GM12878 (cell line): ENCODE data around the gene SMC5. TPM values are rescaled to one million over a fixed set of nuclear protein-coding genes. Genes with fewer than 3 reads are reported as not detected.

Source experiments
- ATAC-seq: fragments of 200-7000 bp; cut with Tn5 transposase; 3 replicates; pipeline ENCODE4 v1.9.1; 2020; ENCODE audit warnings: mild to moderate bottlenecking, moderate library complexity
- BruUV-seq: library from RNA; stranded (reverse); fragments of 400-500 nt; replicated peaks from 2 replicates; lab custom pipeline; 2021; lab: Mats Ljungman, UMichigan
- CTCF ChIA-PET: fragments of 300-600 bp; sonication (Branson Sonifier 250); formaldehyde crosslinking; extraction: SDS; loops from one replicate; lab custom pipeline; 2021; ENCODE audit warnings: inconsistent platforms; lab: Yijun Ruan, JAX
- POLR2A ChIA-PET: fragments of 350-600 bp; formaldehyde crosslinking; extraction: SDS; loops from one replicate; lab custom pipeline; 2021; ENCODE audit warnings: inconsistent platforms; lab: Charles Lee
- RAD21 ChIA-PET: fragments of 300-600 bp; sonication (Branson Sonifier 250); formaldehyde crosslinking; loops from one replicate; lab custom pipeline; 2023; ENCODE audit warnings: antibody characterized with exemption; ENCODE audit not compliant: unreplicated experiment; lab: Charles Lee
- SMC1A ChIA-PET: fragments of 300-600 bp; sonication (Branson Sonifier 250); formaldehyde crosslinking; loops from one replicate; lab custom pipeline; 2023; ENCODE audit not compliant: unreplicated experiment, uncharacterized antibody; lab: Charles Lee
- DNase-seq: peaks from one replicate; pipeline ENCODE4 v3.0.0-alpha.2; 2011; ENCODE audit warnings: low read depth, low spot score
- FAIRE-seq: peaks from 3 replicates; lab custom pipeline; 2011; peaks lifted over from hg19 to GRCh38; lab: Jason Lieb, UNC
- H2AFZ ChIP-seq: 2 replicates; pipeline ENCODE4 v1.6.0; 2011; ENCODE audit warnings: low read depth, low read length, control low read depth; ENCODE audit not compliant: control insufficient read depth
- H3K27ac ChIP-seq: 2 replicates; pipeline ENCODE4 v1.5.1; 2011; ENCODE audit warnings: control low read depth; ENCODE audit not compliant: control insufficient read depth, insufficient read depth
- H3K27me3 ChIP-seq, 2 experiments: replicated peaks in 1 of 2; 2 replicates each; pipeline versions ENCODE4 v1.6.0 to v1.6.1; 2011; ENCODE audit warnings: low read length in 1 of 2; ENCODE audit not compliant: control insufficient read depth in 2 of 2, insufficient read depth in 2 of 2
- H3K36me3 ChIP-seq, 2 experiments: 2 replicates each; pipeline ENCODE4 v1.5.1; 2011; ENCODE audit warnings: low read length in 1 of 2; ENCODE audit not compliant: control insufficient read depth in 2 of 2, insufficient read depth in 2 of 2
- H3K4me1 ChIP-seq: 2 replicates; pipeline ENCODE4 v1.6.1; 2011; ENCODE audit warnings: mild to moderate bottlenecking, low read length, moderate library complexity, mixed read lengths; ENCODE audit not compliant: control insufficient read depth, insufficient read depth
- H3K4me2 ChIP-seq: 2 replicates; pipeline ENCODE4 v1.6.0; 2011; ENCODE audit warnings: control low read depth; ENCODE audit not compliant: control insufficient read depth, insufficient read depth
- H3K4me3 ChIP-seq: fragments of 200-600 bp; sonication (generic); 2 replicates; pipeline ENCODE4 v1.5.1; 2016
- H3K79me2 ChIP-seq: 2 replicates; pipeline ENCODE4 v1.6.0; 2011; ENCODE audit warnings: low read length; ENCODE audit not compliant: control insufficient read depth, insufficient read depth
- H3K9ac ChIP-seq: 2 replicates; pipeline ENCODE4 v1.8.0; 2011; ENCODE audit warnings: low read length, control low read depth, mixed read lengths; ENCODE audit not compliant: control insufficient read depth, insufficient read depth
- H3K9me3 ChIP-seq: replicated peaks from 3 replicates; pipeline ENCODE4 v1.5.1; 2011; ENCODE audit warnings: mild to moderate bottlenecking, low read length; ENCODE audit not compliant: control insufficient read depth, insufficient read depth
- H4K20me1 ChIP-seq: 2 replicates; pipeline ENCODE4 v1.6.0; 2011; ENCODE audit not compliant: control insufficient read depth, insufficient read depth
- BACH1 ChIP-seq: fragments of 450-650 bp; IDR thresholded peaks from 2 replicates; pipeline ENCODE4 v1.6.1; 2017; ENCODE audit warnings: mild to moderate bottlenecking, borderline replicate concordance
- CHD1 ChIP-seq: IDR thresholded peaks from 2 replicates; pipeline ENCODE4 v1.6.1; 2012; ENCODE audit warnings: low read depth, low read length, improper control_type of control experiment
- HCFC1 ChIP-seq: fragments of 150-350 bp; IDR thresholded peaks from 2 replicates; pipeline ENCODE4 v1.6.1; 2014; ENCODE audit warnings: low read length
- MEF2A ChIP-seq: IDR thresholded peaks from 2 replicates; pipeline ENCODE4 v1.6.1; 2011; ENCODE audit warnings: low read depth, mild to moderate bottlenecking, low read length, moderate library complexity; ENCODE audit not compliant: insufficient read depth
- RFX5 ChIP-seq: IDR thresholded peaks from 2 replicates; pipeline ENCODE4 v1.6.1; 2011; ENCODE audit warnings: low read depth, low read length, improper control_type of control experiment
- SUPT20H ChIP-seq: IDR thresholded peaks from 2 replicates; pipeline ENCODE4 v1.6.1; 2011; ENCODE audit warnings: low read depth, mild to moderate bottlenecking, low read length, moderate library complexity, borderline replicate concordance; ENCODE audit not compliant: control insufficient read depth
- WGBS: methylation state at CpG from one replicate; pipeline ENCODE4 v1.1.6; 2016; ENCODE audit warnings: low lambda C conversion rate; ENCODE audit not compliant: insufficient replicate concordance, insufficient coverage; ENCODE audit errors: missing lambda C conversion rate; 5-methylcytosine and 5-hydroxymethylcytosine counted together
- in situ Hi-C: fragments of 300-500 bp; cut with MboI; formaldehyde crosslinking; loops from 9 replicates; pipeline ENCODE4 v1.14.3; 2018; ENCODE audit warnings: mixed read lengths
- intact Hi-C: fragments of 100-400 bp; cut with micrococcal nuclease; formaldehyde crosslinking; loops from one replicate; pipeline ENCODE4 v1.14.2; 2022; ENCODE audit not compliant: unreplicated experiment
- polyA plus RNA-seq, 11 experiments: library from polyadenylated mRNA; depleted of rRNA in 4 of 11; unstranded in 6 of 11; stranded (reverse) in 5 of 11; fragments of >200 nt; fragmentation: Nextera tagmentation in 4 of 11; fragmentation: Illumina TruSeq in 1 of 11; extraction: Ambion mirVana in 4 of 11; extraction: Trizol in 1 of 11; gene quantifications; 1 replicate in 1 of 11; 2 replicates in 10 of 11; pipeline versions ENCODE4 v1.2.1 to v1.2.3, GENCODE V29; 2011 to 2016; ENCODE audit warnings: inconsistent platforms in 2 of 11, missing spikeins in 2 of 11, low read depth in 1 of 11
- total RNA-seq, 4 experiments: library from RNA; depleted of rRNA in 3 of 4; stranded (reverse); fragments of >200 nt in 3 of 4; fragmentation: Illumina TruSeq in 1 of 4; extraction: Trizol in 1 of 4; gene quantifications; 2 replicates each; pipeline versions ENCODE4 v1.2.1 to v1.2.3, GENCODE V29; 2013 to 2021
- TF ChIP-seq, protein P1 (sequence below), 3 experiments: IDR thresholded peaks in 2 of 3; conservative IDR thresholded peaks in 1 of 3; 2 replicates each; pipeline ENCODE4 v1.5.1; 2011; ENCODE audit warnings: low read depth in 3 of 3, low read length in 3 of 3, mild to moderate bottlenecking in 3 of 3, control low read depth in 2 of 3, moderate library complexity in 2 of 3, inconsistent platforms in 1 of 3, mixed read lengths in 1 of 3; ENCODE audit not compliant: control insufficient read depth in 2 of 3, insufficient read depth in 1 of 3; ENCODE audit errors: extremely low read depth in 1 of 3
- TF ChIP-seq, protein P2 (sequence below): IDR thresholded peaks from 2 replicates; pipeline ENCODE4 v1.6.1; 2012; ENCODE audit warnings: low read depth, low read length, improper control_type of control experiment
- TF ChIP-seq, protein P3 (sequence below): fragments of 450-650 bp; IDR thresholded peaks from 2 replicates; pipeline ENCODE4 v1.6.1; 2018; ENCODE audit warnings: mild to moderate bottlenecking, low read depth, moderate library complexity; ENCODE audit not compliant: partially characterized antibody
- TF ChIP-seq, protein P4 (sequence below): IDR thresholded peaks from 2 replicates; pipeline ENCODE4 v1.6.1; 2012; ENCODE audit warnings: low read depth, low read length, improper control_type of control experiment

Gene SMC5
- total and polyA plus RNA-seq, 10 of the 15 experiments (the other 5 are each of a cell fraction or from before 2014, with no cell fraction given), result 6.5 to 47.1 (median 22.9) TPM

DNA sequence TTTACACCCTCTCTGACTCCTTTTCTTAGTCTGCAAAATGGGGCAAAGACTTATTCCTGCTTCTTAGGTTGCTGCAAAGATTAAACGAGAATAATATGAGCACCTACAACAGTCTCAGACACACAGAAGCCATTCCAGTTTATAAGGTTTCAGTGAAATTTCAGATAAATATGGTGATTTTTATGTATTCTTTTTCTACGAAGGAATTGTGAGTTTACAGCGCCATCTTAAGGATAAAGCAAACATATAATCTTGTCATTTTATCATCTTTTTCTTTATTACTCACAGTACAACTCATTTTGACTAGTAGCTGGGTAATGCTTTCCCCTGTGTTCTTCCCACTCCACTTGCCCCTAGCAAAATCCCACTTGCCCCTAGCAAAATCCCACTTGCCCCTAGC, 29.2 kb upstream of the SMC5 start:
- Histone ChIP-seq H3K4me1 (no peaks in the 10 kb centered on the region), H3K9ac (no peak overlapping the region), H3K27ac (no peak overlapping the region), H2AFZ (no peak overlapping the region), H4K20me1 (no peaks in the 10 kb centered on the region), H3K9me3 (no peaks in the 10 kb centered on the region), H3K79me2 (no peaks in the 10 kb centered on the region), H3K4me2 (no peak overlapping the region), H3K4me3 (no peak overlapping the region), H3K36me3 (no peaks in the 10 kb centered on the region), H3K27me3 (no peaks in the 10 kb centered on the region)
- DNase-seq, result no peak
- ChIA-PET CTCF (no interaction called here), POLR2A (no interaction called here), SMC1A (no interaction called here), RAD21 (no interaction called here)
- in situ Hi-C loops (no loop called here), intact Hi-C loops (loop anchor here (10.0 kb wide), 1 partner anchor 55 kb away; no protein-coding TSS in a partner anchor)
- 18% methylated on average over 3 of the region's 3 CpGs for WGBS
- no peak for FAIRE-seq
- TF ChIP-seq CHD1 (no peak), SUPT20H (no peak), MEF2A (no peak), BACH1 (no peak), RFX5 (no peak), HCFC1 (no peak)
- TF ChIP-seq, protein P1, sequence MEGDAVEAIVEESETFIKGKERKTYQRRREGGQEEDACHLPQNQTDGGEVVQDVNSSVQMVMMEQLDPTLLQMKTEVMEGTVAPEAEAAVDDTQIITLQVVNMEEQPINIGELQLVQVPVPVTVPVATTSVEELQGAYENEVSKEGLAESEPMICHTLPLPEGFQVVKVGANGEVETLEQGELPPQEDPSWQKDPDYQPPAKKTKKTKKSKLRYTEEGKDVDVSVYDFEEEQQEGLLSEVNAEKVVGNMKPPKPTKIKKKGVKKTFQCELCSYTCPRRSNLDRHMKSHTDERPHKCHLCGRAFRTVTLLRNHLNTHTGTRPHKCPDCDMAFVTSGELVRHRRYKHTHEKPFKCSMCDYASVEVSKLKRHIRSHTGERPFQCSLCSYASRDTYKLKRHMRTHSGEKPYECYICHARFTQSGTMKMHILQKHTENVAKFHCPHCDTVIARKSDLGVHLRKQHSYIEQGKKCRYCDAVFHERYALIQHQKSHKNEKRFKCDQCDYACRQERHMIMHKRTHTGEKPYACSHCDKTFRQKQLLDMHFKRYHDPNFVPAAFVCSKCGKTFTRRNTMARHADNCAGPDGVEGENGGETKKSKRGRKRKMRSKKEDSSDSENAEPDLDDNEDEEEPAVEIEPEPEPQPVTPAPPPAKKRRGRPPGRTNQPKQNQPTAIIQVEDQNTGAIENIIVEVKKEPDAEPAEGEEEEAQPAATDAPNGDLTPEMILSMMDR (IDR thresholded peaks at IDR 0.05 in 2 of 3, conservative IDR thresholded peaks at IDR 0.05 in 1 of 3; ENCODE audit: control insufficient read depth in 2 of 3, extremely low read depth in 1 of 3, insufficient read depth in 1 of 3, low read depth in 3 of 3, low read length in 3 of 3), result no peak; a peak in 1 of 6 replicates
- TF ChIP-seq, protein P2, sequence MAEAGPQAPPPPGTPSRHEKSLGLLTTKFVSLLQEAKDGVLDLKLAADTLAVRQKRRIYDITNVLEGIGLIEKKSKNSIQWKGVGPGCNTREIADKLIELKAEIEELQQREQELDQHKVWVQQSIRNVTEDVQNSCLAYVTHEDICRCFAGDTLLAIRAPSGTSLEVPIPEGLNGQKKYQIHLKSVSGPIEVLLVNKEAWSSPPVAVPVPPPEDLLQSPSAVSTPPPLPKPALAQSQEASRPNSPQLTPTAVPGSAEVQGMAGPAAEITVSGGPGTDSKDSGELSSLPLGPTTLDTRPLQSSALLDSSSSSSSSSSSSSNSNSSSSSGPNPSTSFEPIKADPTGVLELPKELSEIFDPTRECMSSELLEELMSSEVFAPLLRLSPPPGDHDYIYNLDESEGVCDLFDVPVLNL, result no peak
- TF ChIP-seq, protein P3, sequence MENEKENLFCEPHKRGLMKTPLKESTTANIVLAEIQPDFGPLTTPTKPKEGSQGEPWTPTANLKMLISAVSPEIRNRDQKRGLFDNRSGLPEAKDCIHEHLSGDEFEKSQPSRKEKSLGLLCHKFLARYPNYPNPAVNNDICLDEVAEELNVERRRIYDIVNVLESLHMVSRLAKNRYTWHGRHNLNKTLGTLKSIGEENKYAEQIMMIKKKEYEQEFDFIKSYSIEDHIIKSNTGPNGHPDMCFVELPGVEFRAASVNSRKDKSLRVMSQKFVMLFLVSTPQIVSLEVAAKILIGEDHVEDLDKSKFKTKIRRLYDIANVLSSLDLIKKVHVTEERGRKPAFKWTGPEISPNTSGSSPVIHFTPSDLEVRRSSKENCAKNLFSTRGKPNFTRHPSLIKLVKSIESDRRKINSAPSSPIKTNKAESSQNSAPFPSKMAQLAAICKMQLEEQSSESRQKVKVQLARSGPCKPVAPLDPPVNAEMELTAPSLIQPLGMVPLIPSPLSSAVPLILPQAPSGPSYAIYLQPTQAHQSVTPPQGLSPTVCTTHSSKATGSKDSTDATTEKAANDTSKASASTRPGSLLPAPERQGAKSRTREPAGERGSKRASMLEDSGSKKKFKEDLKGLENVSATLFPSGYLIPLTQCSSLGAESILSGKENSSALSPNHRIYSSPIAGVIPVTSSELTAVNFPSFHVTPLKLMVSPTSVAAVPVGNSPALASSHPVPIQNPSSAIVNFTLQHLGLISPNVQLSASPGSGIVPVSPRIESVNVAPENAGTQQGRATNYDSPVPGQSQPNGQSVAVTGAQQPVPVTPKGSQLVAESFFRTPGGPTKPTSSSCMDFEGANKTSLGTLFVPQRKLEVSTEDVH, result no peak
- TF ChIP-seq, protein P4, sequence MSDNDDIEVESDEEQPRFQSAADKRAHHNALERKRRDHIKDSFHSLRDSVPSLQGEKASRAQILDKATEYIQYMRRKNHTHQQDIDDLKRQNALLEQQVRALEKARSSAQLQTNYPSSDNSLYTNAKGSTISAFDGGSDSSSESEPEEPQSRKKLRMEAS, result no peak
- BruUV-seq, result no TSS peak
- no peak for ATAC-seq
